H1 (cell line): ENCODE results near the gene MFAP1. TPM values are rescaled to one million over a fixed set of nuclear protein-coding genes. Genes with fewer than 3 reads are reported as not detected.

Experiments used
- EZH2 ChIP-seq: fragments of 200-600 bp; sonication (generic); IDR thresholded peaks from 2 replicates; pipeline ENCODE4 v1.7.1; 2012; ENCODE audit warnings: low read depth, mild to moderate bottlenecking, moderate library complexity, low read length, inconsistent platforms; ENCODE audit not compliant: severe bottlenecking
- SIN3A ChIP-seq, 2 experiments: IDR thresholded peaks in 1 of 2; conservative IDR thresholded peaks in 1 of 2; 2 replicates each; pipeline ENCODE4 v1.6.1; 2011 to 2012; ENCODE audit warnings: low read length in 2 of 2, improper control_type of control experiment in 1 of 2, low read depth in 1 of 2, mild to moderate bottlenecking in 1 of 2
- TBP ChIP-seq: IDR thresholded peaks from 2 replicates; pipeline ENCODE4 v1.6.1; 2011; ENCODE audit warnings: low read depth, low read length, improper control_type of control experiment
- polyA plus RNA-seq, 7 experiments: library from polyadenylated mRNA; depleted of rRNA in 3 of 7; stranded (reverse) in 5 of 7; unstranded in 2 of 7; fragments of >200 nt in 5 of 7; fragments of 200-250 nt in 2 of 7; gene quantifications; 1 replicate in 5 of 7; 2 replicates in 1 of 7; 4 replicates in 1 of 7; pipeline versions ENCODE4 v1.2.1 to v1.2.3, GENCODE V29; 2011 to 2013; ENCODE audit warnings: missing spikeins in 2 of 7, mixed read lengths in 2 of 7
- total RNA-seq: library from RNA; stranded (reverse); fragmentation: NEBNext Ultra II Directional; extraction: Animal tissue kit (Norgen Biotek cat#: 25700); gene quantifications from 2 replicates; pipeline ENCODE4 v1.2.1, GENCODE V29; 2021

The MFAP1 gene
- total and polyA plus RNA-seq, 2 of the 8 experiments (the other 6 are each of a cell fraction or from before 2014, with no cell fraction given) = 23.6 to 36.7 TPM

DNA sequence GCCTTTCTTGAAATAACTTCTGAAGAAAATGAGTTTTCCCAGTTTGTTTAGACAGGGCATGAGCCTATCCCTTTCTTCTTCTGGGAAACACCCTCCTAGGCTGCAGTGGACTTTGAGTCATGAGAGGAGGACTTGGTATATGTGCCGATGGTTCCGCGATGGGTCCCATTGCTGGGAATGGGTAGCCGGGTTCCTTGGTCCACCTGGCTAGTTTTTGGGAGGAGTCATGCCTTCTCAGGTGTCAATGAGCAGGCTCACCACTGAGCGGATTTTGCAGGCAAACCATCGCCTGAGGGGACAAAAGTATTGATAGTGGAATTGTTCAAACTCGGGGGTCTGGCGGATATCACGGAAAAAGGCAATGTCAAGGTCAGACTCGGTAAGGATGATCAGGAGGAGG is 49.2 kb upstream of the MFAP1 start (continued):
- TF ChIP-seq TBP (no peak), EZH2 (no peak), SIN3A (conservative IDR thresholded peaks at IDR 0.05 in 1 of 2, IDR thresholded peaks at IDR 0.05 in 1 of 2; ENCODE audit: low read depth in 1 of 2, low read length in 2 of 2) (no peak)
